ENCODE results near the gene FTSJ3. TPM values are rescaled to one million over a fixed set of nuclear protein-coding genes. Genes with fewer than 3 reads are reported as not detected.

The FTSJ3 gene
- total RNA-seq, 1 donor from 2014 or later, result 29.9 TPM

Other genes starting within 250 kb of the FTSJ3 start
- 39.4 TPM for gene TACO1, start 226.8 kb downstream of the FTSJ3 start, total RNA-seq
- gene MAP3K3, start 205.2 kb downstream of the FTSJ3 start, total RNA-seq, result 101 TPM
- gene LIMD2, start 127.5 kb downstream of the FTSJ3 start, total RNA-seq, result 7.5 TPM
- gene STRADA, start 85.9 kb downstream of the FTSJ3 start, total RNA-seq, result 20.4 TPM
- gene CCDC47, start 54.1 kb downstream of the FTSJ3 start, total RNA-seq, result 78.7 TPM
- gene DDX42, start 53.5 kb downstream of the FTSJ3 start, total RNA-seq, result 66.1 TPM
- gene PSMC5, start 232 bp downstream of the FTSJ3 start, total RNA-seq, result 109 TPM
- 18.8 TPM for gene SMARCD2, start 15.0 kb upstream of the FTSJ3 start, total RNA-seq
- gene CSH2, start 46.0 kb upstream of the FTSJ3 start, total RNA-seq, result not detected
- gene GH2, start 54.3 kb upstream of the FTSJ3 start, total RNA-seq, result not detected
- not detected for gene CSH1, start 68.9 kb upstream of the FTSJ3 start, total RNA-seq
- gene CSHL1, start 83.6 kb upstream of the FTSJ3 start, total RNA-seq, result not detected
- not detected for gene GH1, start 91.2 kb upstream of the FTSJ3 start, total RNA-seq
- gene CD79B, start 104.7 kb upstream of the FTSJ3 start, total RNA-seq, result 2.7 TPM
- 0.22 TPM for gene SCN4A, start 145.3 kb upstream of the FTSJ3 start, total RNA-seq
- gene PRR29, start 170.7 kb upstream of the FTSJ3 start, total RNA-seq, result 0.51 TPM
- 22.0 TPM for gene ICAM2, start 193.0 kb upstream of the FTSJ3 start, total RNA-seq